GM18867 (cell line): ENCODE data around the gene TPM4.
"Not testable (repeated sequence)": the region's sequence is repeated elsewhere in the genome, so short reads cannot be mapped to it uniquely, and the experiment has no call there.

Experiments
- ATAC-seq: cut with Tn5 transposase; IDR thresholded peaks from one replicate; pipeline ENCODE4 v1.9.1; 2021; ENCODE audit warnings: mild to moderate bottlenecking, moderate library complexity; ENCODE audit not compliant: unreplicated experiment

The TPM4 gene

DNA sequence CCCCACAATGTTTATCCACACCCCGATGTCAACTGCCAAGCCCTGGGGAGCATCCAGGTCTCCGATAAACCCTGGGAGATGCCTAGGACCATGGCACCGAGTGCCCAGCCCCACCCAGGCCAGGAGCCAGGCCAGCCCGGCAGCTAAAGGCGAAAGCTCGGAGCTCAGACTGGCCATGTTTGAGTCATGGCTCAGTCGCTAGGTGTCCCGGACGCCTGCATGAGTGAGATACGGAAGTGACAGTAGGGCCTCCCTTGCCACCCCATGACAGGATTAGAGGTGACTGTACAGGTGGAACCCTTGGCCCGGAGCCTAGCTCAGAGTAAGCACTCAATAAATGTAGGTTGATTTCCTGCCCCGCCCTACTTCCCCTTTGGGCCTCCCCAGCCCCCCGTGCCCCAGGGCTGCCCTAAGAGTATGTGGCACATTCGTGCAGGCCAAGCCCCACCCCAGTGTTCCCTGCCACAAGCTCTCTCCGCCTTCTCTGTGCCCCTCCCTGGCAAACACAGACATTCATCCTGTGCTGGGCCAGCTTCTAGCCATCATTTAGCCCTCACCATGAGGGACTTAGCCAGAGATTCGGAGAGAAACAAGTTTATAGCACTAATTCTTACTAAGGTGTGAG is 5.8 kb upstream of the TPM4 start:
- no peak for ATAC-seq

DNA sequence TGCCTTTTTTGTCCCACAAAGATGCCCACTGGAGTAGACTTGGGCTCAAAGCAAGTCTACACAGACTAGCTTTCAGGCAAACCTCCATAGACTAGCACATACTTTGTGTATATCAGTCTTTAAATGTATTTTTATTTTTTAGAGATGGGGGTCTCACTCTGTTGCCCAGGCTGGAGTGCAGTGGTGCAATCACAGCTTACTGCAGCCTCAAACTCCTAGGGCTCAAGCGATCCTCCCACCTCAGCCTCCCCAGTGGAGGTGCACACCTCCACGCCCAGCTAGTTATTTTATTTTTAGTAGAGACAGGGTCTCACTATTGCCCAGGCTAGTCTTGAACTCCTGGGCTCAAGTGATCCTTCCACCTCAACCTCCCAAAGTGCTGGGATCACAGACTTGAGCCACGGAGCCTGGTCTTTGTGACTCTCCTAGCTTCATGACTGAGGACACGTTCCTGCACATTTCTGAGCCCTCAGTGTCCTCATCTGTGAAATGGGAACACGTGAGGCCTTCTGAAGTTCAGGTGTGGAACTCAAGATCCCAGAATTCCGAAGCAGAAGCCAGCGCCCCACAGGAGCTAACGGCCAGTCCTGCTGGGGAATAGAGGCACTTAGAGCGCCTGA is 5.1 kb upstream of the TPM4 start:
- no peak for ATAC-seq

DNA sequence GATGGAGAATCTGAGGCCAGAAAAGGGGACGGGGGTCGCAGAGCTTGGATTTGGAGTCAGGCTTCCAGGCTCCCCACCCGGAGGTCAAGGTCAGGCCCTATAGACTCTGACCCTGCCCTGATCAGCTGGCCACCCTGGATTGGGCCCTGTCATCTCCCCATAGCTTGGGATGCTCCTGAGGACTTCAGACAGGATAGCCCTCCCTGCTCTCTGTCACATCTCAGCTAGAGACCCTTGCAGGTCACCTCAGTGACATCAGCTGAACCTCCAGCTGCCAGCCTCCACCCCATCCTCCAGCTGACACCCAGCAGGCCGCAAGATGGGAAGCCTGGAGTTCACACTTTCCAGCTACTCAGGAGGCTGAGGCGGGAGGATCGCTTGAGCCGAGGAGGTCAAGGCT is 2.8 kb upstream of the TPM4 start:
- ATAC-seq, result no peak

DNA sequence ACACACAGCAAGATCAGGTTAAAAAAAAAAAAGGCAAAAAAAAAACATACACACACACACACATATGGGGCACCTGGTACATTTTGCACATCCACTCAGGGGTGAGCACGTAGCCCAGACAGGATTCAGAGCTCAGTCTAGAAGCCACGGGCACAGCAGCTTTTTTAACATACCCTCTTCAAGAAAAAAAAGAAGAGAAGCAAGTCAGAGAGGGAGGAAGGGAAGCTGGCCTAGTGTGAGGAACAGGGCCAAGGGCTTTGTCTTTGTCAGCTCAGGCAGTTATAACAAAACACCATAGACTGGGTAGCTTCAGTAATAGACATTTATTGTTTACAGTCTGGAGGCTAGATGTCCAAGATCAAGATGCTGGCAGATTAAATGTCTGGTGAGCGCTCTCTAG is 2.3 kb upstream of the TPM4 start:
- no peak for ATAC-seq

- no peak for ATAC-seq
These were observed 1.6 kb upstream of the TPM4 start for GRCh38 chr19:16074488-16075365.

GRCh38 chr19:16075430-16076153 is 703 bp upstream of the TPM4 start:
- ATAC-seq, result no peak

- no peak for ATAC-seq
These were observed 790 bp downstream of the TPM4 start for GRCh38 chr19:16076958-16077611.

GRCh38 chr19:16077984-16078758 is 1.9 kb downstream of the TPM4 start:
- ATAC-seq, result no peak

DNA sequence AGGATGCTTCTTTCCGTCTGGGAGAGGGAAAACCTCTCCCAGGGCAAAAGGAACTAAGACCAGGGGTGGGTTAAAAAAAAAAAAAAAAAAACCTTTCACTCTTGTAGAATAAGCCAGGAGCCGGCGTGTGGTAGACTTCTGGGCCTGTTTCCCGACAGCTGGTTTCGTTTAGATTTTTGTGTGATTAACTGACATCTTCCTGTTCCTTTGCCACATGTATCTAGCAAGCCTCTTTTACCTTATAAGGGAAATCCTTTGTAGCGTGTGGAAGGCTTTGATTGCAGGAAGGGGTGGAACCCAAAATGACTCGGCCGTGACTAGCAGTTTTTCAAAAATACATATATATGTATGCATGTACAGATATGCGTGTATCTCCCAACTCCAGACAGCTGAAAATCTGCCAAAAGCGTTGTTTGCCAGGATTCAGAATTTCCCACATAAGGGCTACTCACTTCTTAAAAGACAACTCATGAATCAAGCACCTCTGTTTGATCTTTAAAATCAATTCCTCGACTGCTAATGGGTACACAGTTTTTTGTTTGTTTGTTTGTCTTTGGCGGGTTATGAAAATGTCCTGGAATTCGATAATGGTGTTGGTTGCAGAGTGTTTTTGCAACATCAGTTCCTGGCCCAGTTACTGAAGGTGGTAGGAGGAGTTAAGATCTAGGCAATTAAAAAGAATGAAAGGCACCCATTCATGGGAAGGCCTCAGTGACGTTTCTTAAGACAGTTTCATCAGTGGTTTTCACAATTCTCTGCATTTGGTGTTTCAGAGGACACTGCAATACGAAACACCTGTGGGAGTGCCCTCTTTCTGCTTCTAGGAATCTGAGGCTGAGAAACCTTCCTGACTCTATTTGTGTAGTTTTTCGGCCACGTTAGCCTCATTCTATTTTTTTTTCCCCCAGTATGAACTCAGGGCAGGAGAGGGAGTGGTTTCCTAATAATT is 2.7 kb downstream of the TPM4 start:
- ATAC-seq, result peak; percentile 35

DNA sequence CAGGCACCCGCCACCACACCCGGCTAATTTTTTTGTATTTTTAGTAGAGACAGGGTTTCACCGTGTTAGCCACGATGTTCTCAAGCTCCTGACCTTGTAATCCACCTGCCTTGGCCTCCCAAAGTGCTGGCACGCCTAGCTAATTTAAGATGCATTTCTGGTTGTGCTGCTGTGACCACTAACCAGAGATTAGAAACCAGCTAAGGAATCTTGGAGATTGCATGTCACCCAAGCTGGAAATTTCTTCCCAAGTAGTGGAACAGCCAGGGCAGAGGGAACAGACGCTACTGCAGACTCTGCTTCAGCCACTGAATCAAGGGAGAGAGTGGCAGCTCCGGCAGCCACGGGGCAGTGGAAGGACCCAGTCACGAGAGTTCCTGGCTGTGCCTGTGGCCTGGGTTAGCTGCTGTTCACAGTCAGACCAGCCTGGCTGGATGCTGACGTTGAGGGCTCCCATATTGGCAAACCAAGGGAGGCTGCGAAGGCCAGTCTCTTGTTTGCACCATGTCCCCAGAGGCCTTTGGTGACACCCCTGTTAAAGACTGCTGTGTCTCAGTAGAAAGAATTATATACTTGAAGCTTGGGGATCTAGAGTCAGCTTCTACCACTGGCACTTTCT is 7.9 kb downstream of the TPM4 start:
- no peak for ATAC-seq

- ATAC-seq, result no peak
These were observed 8.8 kb downstream of the TPM4 start for GRCh38 chr19:16085115-16085514.

- ATAC-seq, result not testable (repeated sequence)
These were observed 11.1 kb downstream of the TPM4 start for GRCh38 chr19:16087404-16087803.

- no peak for ATAC-seq
These were observed 11.6 kb downstream of the TPM4 start for GRCh38 chr19:16087940-16088339.

- no peak for ATAC-seq
These were observed 12.2 kb downstream of the TPM4 start for GRCh38 chr19:16088351-16089009.

GRCh38 chr19:16089010-16089846 is 12.9 kb downstream of the TPM4 start:
- no peak for ATAC-seq

- no peak for ATAC-seq
These were observed 15.5 kb downstream of the TPM4 start for GRCh38 chr19:16091546-16092475.
